ENCODE data around the gene FOXL3.
"Not testable (repeated sequence)": the region's sequence is repeated elsewhere in the genome, so short reads cannot be mapped to it uniquely, and the experiment has no call there.

FOXL3 gene

DNA sequence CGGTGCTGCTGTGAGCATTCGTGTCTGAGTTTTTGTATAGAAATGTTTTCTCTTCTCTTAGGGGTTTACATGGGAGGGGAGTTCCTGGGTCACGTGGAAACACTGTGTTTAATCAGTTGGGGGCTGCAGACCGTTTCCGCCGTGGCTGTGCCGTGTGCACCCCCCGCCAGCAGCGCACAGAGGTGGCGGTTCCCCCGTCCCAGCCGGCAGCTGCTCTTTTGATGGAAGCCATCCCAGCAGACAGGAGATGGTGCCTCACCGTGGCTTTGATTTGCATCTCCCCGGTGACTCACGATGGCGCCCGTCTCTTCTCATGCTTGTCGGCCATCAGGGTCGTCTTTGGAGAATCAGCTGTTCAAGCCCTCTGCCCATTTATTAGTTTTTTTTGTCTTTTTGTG, 34.9 kb upstream of the FOXL3 start:
- no peak for DNase-seq (ENCODE audit: low read depth)

- DNase-seq (ENCODE audit: low read depth): no peak
Measured at GRCh38 chr7:255721-256361, 34.1 kb upstream of the FOXL3 start.

GRCh38 chr7:256461-256940, 33.5 kb upstream of the FOXL3 start:
- no peak for DNase-seq (ENCODE audit: low read depth)

DNA sequence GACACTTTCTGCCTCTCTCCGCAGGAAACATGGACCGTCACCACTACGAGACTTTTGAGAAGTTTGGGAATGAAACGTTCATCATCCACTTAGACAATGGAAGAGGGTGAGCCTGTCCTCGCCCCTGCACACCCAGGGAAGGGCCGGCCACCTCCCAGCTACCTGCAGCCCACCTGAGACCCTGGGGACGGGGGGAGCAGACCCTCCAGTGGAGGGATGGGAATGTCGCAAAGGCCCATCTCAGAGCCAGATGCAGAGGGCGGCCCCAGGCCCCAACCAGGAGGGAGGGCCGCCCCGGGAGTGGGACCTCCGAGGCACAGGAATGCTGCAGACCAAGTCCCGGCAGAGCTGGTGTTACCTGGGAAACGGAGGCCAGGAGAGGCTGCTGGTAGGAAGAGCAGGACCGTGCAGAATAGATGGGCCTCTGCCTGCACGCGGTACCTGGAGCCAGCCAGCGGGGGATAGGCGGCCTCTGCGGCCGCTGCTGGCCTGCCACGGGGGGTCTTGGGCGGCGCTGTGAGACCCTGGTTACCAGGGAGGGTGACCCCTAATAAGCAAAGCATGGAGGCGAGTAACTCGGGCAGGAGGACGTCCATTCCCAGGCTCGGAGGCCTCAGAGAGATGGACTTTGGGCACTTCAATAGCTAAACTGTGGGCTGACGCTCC, 32.9 kb upstream of the FOXL3 start:
- no peak for DNase-seq (ENCODE audit: low read depth)

- no peak for DNase-seq (ENCODE audit: low read depth)
Measured at GRCh38 chr7:257647-257992, 32.4 kb upstream of the FOXL3 start.

- no peak for DNase-seq (ENCODE audit: low read depth)
Measured at GRCh38 chr7:258476-259190, 31.3 kb upstream of the FOXL3 start.

DNA sequence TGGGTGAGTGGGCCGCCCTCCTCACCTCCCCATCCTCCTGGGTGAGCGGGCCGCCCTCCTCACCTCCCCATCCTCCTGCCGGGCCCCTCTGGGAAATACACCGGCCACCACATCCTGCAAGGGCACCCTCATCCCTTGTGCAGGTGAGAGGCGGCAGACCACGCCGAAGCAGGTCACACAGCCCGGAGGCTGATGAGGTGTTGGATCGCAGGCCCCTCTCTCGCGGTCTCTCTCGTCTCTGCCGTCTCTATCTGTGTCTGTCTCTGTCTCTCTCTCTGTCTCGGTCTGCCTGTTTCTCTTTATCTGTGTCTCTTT, 30.8 kb upstream of the FOXL3 start:
- no peak for DNase-seq (ENCODE audit: low read depth)

DNA sequence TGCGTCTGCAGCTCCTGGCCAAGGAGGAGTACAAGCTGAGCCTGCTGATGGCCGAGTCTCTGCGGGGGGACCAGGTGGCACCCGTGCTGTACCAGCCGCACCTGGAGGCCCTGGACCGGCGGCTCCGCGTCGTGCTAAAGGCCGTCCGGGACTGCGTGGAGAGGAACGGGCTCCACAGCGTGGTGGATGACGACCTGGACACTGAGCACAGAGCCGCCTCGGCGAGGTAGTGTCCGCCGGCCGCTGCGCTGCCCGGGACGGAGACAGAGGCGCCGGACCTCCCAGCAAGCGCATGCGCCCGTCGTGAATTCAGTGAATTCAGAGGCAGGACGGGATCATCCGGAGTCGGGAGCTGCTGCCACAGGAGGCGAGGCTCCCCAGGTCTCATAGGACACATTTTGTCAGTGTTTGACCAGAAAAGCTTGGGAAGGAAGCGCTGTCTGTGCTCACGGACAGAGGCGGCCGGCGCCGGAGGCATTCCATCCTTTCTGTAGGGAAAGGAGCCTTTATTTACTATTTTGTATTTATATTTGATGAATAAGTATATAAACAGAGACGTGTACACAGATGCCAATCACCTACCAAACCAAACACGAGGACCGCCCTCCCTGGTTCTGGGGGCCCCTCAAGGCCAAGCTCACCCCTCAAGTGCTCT, 30.1 kb upstream of the FOXL3 start:
- DNase-seq (ENCODE audit: low read depth): no peak

- DNase-seq (ENCODE audit: low read depth): no peak
Measured at GRCh38 chr7:260441-261281, 29.3 kb upstream of the FOXL3 start.

DNA sequence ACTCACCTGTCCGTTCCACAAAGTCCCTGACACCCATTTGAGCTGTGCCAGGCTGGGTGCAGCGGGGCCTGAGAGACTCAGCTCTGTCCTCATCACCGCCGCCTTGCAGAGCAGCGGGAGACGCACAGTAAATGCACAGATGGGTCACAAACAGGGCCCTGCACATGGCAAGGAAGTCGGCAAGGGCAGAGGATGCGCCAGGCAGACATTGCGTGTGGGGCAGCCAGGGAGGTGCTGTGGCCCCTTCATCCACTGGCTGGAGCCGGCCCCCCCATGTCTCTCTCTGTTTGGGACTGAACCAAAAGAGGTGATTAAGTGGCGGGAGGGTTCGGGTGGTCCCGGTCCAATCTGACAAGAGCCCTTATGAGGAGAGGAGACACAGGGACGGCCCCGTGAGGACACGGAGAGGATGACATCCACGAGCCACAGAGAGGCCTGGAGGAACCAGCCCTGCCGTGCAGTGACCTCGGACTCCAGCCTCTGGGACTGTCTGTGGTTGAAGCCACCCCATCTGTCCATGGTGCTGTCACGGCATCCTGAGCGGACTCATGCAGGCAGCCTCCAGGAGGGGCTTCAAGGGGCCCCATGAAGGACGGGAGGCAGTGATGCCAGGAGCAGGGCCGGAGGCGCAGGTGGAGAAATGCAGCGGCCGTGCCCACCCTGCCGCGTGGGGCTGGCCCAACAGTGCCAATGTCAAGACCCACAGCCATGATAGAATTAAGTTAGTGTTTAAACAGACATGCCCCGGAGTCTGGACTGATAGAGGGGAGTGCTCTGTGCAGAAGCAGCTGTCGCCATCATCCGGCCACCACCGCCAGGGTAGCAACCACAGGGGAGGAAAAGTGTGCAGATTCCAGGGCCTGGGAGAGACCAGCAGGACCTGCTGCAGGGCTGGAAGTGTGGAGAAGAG, 28.4 kb upstream of the FOXL3 start:
- DNase-seq (ENCODE audit: low read depth): no peak

- no peak for DNase-seq (ENCODE audit: low read depth)
Measured at GRCh38 chr7:262251-262572, 27.8 kb upstream of the FOXL3 start.

- not testable (repeated sequence) for DNase-seq (ENCODE audit: low read depth)
Measured at GRCh38 chr7:262631-263311, 27.2 kb upstream of the FOXL3 start.

- not testable (repeated sequence) for DNase-seq (ENCODE audit: low read depth)
Measured at GRCh38 chr7:263483-264351, 26.3 kb upstream of the FOXL3 start.

DNA sequence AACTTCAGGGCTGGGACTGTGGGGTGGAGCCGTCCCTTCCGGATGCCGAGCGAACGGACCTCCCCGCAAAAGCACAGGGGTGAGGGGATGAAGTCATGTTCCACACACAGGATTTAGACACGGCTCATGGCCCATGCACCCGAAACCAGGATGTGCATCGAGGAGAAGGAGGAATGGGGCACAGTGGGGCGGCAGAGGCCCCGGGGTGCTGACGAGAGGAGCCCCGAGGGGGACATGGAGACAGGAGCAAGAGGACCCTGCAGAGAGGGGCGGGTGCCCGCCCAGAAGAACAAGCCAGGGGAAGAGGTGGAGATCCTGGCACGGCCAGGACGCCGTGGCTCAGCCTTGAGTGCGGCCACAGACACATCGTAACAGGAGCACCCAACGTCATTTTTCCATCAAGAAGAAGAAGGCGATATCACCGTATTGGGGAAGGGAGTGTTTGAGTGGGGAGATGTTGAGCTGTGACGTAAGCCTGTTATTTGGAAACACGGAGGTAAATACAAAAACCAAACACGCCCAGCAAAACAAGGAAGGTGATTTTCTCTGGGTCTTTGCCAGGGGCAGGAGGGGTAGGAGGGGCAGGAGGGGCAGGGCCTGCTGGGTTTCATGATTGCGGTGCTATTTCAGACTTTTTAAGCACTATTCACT, 25.3 kb upstream of the FOXL3 start:
- DNase-seq (ENCODE audit: low read depth): no peak

DNA sequence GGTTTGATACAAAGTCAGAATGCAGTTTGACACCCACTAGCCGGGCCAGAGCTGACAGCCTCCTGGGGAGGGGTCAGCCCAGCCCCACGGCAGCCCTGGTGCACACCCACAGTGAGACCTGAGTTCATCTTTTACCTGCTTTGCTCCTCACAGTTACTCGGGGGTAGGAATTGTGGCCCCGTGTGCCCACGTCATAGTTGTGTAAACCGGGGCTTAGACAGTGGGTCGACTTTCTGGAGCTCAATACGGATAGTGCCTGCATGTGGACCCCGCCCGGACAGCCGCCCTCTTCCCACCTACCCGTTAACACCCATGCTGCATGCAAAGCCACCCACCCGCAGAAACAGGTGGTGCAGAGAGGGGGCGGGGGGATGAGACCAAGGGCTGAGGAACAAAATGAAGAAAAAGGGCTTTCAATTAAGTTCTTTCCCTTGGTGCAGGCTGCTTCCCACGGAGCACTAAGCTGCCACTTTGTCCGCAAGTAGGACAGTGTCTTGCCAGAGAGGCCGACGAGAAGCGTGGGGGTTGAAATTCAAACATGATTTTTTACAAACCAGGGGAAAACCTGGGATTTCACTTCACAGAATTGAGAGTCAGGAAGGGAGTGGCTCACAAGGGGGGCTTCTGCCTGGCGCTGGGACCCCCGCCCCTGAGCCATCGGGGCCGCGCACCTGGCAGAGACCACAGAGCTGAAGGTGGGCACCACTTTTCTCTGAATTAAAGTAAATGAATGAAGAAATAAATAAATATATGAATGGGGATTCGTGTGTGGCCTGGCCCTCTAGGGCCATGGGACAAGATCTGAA, 24.6 kb upstream of the FOXL3 start:
- no peak for DNase-seq (ENCODE audit: low read depth)

- no peak for DNase-seq (ENCODE audit: low read depth)
Measured at GRCh38 chr7:265998-266850, 23.7 kb upstream of the FOXL3 start.
